ENCODE measurements around the gene RIMS3.

RIMS3 gene

DNA sequence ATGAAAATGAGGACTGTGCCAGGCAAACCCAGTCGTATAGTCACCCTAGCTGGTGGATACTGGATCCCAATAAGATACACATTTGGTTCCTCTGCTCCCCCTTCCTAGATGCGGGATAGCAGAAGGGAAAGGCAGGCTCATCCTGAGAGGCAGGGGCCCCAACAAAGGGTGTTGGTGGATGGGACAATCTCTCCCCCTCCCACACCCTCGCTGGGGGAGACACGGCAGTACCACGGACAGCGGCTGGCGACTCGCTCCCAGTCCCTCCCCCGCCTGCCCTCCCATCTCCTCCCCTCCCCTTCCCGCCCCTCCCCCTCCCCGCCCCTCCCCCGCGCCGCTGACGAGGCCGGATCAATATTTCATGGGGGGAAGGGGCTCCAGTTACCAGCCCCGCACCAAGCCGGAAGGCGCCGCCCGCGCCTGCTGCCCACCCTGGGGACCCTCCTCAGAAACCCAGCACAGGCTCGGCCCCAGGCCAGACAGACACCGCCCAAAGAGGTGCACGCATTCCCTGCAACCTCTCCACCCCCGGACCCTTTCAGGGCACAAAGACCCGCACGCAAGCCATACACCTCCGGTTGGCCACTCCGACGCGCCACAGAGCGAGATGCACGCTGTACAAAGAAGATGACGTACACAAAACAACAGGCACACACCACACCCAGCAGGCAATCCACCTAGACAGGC is 11.5 kb downstream of the RIMS3 start:
- no peak for DNase-seq (ENCODE audit: low read depth)

DNA sequence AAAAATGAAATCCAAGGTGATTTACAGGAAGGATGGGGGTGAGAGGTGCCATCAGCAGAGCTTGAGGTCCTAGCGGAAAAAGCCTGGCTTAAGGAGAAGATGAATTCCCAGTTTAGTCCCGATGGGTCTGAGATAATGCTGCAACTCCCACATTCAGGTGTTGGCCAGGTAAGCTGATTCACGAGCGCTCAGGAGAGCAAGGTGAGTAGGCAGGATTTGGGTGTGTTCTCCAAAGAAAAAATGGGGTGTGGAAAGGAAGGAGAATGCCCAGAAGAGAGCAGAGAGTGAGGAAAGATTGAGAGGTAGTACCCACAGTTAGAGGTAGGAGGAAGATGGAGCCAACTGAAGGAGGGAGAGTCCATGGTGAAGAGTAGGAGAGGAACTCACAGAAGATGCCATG is 12.5 kb downstream of the RIMS3 start:
- DNase-seq (ENCODE audit: low read depth) = no peak

DNA sequence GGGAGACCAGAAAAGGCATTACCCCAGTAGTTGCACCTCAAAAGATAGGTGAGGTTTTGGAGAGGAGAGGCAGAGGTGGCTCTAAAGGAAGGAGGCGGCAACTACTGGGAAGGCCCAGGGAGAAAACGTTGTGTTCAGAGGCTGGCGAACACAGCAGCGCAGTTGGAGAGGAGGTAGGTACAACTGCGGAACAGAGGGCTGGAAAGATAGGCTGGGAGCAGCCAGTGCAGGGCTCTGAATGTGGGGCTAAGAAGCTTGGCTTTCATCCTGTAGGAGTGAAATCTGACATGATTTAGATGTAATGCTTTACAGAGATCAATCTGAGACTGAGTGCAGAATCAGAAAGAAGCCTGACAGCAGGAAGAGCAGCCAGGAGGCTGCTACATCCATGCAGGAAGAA is 13.0 kb downstream of the RIMS3 start:
- no peak for DNase-seq (ENCODE audit: low read depth)

DNA sequence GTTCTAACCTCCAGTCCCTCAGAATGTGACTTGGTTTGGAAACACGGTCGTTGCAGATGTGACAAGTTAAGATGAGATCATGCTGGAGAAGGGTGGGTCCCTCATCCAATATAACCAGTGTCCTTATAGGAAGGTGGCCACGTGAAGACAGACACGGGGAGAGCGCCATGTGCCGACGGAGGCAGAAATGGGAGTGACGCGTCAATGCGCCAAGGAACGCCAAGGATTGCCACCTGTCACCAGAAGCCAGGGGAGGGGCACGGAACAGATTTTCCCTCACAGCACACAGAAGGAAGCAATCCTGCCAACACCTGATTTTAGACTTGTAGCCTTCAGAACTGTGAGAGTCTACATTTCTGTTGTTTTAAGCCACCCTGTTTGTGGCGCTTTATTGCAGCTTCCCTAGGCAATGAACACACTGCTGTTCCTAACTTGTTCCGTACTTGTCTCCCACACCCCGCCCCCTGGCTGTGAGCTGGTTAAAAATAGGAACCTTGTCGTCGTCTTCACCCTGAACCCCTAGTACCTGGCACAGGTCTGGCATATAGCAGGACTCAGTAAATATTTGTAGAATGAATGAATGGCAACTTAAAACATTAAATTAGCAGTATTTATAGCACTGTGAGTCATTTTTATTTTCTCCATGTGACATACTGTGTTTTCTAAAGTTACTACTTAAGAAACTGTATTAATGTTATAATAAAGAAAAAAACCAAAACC is 14.2 kb downstream of the RIMS3 start:
- DNase-seq (ENCODE audit: low read depth) = no peak

DNA sequence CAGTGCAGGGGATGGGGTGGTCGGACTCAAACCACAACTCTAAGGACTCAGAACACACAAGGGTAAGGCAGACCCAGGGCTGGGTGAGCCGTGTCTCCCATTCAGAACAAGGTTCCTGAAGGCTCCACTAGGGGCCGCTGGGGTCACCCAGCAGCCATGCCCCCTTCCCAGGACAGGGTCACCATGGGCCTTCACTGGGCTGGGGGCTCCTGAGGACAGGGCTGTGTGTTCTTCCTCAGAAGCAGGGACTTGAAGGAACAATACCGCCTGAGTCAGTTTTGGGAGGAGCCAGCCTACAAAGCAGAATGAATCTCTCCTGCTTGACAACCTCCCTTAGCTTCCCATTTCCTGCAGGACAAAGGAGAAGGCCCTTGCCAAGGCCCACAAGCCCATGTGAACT is 15.4 kb downstream of the RIMS3 start:
- no peak for DNase-seq (ENCODE audit: low read depth)

DNA sequence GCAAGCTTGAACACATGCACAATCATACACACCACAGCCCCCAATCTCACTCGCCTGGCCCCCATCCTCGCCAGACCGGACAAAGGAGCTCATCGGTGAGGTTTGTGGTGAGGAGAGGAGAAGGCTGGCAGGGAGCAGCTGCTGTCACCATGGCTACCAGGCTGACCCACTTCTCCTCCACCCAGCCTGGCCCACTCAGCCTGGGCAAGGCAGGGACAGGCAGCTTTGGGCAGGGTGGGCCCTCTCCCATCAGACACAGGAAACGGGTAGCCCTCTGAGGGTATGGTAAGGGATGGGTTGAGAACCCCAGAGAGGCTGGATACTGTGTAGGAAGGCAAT is 15.9 kb downstream of the RIMS3 start:
- DNase-seq (ENCODE audit: low read depth) = no peak

DNA sequence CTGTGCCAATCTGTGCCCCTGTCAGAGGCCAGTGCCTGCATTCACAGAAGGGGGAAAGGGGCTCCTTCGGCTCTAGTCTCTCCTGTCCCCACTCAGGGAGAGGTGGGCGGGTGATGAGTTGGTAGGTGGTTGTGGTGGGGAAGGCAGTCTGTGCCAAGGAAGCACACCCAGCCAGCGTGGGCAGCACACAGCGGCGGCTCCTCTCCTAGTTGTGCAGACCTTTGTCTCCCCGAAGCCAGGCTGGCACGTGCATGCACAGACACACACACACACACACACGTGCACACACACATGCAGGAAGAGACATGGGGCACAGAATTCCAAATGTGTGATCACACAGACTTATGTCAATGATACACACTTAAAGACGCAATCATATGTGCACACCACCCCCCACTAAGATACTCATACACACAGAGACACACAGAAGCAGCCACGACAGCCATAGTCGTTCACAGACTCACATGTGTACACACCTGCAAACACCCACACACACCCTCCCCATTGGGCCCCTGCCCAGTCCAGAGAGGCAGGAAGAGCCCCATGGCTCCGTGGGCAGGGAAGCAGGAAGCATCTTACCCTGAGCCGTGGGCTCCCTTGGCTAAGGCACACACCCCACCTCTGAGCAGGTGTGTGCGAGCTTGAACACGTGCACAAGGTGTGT is 16.4 kb downstream of the RIMS3 start:
- no peak for DNase-seq (ENCODE audit: low read depth)

DNA sequence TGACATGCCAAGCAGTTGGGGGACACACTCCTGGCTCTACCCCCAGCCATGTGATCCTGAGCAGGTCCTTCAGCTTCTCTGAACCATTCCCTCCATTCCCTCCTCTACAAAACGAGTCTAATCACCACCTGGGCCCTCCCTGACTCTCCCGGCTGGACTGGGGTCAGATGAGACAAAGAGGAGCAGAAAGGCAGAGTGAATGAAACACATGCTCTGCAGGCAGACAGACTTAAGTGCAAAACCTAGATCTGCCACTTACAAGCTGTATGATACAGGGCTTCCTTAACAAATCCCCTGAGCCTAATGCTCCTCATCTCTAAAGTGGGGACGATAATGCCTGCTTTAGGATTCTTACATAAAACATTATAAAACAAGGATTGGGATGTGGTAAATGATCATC is 17.3 kb downstream of the RIMS3 start:
- no peak for DNase-seq (ENCODE audit: low read depth)

DNA sequence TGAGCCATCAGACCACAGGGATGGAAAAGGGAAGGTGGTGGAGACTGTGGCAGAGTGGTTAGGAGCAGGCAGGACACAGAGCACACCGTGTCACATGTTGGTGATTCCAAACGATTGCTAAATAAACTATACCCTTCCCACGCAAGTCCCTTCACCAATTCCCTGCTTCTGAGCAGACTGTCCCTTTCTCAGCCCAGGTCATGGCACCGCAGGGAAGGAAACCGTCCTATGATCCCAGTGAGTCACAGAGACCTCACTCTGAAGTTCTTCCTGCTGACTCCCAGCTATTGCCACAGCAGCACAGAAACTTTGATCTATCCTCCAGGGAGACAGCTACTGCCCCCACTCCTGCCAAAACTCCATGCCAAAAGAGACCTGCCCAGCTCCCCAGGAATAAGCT is 19.2 kb downstream of the RIMS3 start:
- DNase-seq (ENCODE audit: low read depth) = no peak

DNA sequence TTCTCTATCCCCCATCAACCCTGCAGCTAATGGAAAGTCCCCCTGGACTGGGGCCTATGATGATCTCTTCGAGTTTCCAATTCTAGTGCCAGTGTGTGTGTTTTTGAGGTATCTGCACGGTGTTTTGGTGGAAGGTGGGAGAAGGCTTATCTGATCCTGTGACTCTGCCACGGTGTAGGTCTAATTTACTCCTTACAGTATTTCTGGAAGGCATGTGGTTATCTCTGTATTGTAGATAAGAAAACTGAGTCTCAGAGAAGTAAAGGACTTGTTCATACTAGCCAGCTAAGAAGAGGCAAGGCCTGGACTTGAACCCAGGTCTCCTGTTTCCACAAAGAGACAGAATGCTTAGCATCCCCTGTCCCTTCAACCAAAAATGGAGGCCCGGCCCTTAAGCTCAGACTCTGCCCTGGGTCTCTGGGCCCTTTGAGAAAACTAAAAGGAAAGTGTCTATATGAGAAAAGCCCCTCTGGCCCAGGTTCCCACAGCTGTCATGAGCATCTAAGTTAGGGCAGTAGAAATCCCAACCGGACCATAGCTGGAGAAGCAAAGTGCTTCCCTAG is 20.3 kb downstream of the RIMS3 start:
- no peak for DNase-seq (ENCODE audit: low read depth)

DNA sequence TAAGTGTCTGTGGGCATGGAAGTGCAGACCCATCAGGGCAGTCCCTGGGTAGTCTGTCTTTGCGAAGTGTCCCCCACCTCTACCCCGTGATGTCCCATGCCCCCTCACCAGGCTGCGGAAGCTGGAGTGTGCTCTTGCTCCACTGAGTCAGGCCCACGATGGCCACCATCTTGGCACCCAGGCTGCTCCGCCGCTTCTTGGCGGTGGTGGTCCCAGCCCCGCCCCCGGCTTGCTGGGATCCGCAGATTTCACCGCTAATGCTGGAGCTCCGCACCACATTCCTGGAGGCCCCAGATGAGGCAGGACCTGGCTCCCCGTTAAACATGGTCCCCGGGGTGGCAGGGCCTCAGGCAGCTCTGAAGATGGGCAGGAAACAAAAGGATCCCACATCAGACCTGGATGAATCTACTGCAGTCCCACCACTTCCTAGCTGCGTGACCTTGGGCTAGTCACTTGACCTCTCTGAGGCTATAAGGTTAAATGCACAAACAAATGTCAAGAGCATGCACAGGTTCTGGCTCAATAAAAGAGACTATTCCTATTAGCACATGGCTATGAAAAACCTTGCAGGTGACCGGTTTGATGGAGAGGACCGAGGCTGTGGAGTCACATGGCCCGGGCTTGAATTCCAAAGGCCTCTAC is 23.8 kb downstream of the RIMS3 start:
- DNase-seq (ENCODE audit: low read depth) = no peak

DNA sequence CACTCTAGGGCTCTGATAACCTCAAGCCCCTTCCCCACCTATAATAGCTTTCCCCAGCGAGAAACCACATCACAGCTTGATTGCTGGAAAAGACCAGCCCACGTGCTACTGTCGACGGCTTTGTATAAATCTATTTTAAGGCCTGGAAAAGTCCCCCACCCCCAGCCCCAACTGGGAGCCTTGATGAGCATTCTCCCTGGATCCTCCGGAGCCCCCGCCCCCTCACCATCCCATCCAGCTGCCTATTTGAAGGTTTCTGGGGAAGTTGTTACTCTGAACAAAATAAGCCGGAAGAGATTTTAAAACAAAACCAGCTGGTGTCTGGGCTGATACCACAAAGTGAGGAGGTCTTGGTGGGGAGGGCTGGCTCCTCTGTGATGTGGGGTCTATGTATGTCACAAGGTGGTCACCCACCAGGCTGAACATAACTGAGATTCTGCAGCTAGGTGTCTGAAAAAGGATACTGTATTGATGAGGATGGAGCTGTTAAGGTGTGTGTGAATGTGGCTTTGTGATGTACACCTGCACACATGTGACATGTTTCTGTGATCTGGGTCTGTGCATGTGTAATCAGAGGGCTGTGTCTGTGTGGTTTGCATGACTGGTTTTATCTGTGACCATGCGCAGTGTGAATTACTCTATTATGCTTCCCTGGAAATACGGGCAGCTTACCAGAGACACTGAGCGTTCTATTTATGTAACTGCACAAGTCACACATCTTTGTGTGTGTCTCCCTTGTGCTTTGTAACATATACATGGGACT is 25.0 kb downstream of the RIMS3 start:
- no peak for DNase-seq (ENCODE audit: low read depth)

DNA sequence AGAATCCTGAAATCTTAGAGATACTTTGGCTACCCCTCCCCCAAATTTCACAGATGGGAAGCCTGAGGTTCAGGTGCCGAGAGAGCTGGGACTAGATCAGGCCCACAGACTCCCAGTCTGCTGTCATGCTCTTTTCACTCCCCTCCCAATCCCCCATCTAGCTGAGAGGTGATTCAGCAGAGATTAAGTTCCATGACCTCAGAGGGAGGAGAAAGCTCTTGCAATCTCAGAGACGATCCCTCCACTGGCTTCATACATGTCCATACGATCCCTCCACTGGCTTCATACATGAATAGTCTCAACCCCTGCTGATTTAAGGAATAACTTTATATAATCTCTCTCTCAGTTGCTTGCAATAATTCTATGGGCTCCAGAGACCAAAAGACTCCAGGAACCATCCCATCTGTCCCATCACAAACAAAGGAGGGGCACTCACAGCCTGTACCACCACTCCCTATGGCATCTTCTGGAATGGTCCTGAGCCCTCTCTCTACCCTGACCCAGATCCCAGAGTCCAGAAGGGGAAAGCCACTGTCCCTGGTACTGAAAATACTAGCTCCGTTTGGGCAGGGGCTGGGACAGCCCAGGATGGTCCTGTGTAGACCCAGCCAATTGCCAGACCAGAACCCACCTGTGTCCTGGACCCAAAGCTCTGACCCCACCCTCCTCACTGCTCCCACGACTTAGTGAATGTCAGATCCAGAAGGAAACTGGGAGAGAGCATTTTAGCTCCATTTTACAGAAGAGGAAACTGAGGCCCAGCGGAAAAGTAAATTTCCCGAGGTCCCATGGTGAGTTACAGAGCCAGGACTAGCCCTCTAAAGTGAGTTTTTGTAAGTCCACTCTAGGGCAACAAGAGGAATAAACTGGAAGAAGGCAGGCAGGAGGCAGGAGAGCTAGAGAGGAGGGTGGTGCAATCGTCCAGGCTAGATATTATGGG is 27.1 kb downstream of the RIMS3 start:
- no peak for DNase-seq (ENCODE audit: low read depth)

DNA sequence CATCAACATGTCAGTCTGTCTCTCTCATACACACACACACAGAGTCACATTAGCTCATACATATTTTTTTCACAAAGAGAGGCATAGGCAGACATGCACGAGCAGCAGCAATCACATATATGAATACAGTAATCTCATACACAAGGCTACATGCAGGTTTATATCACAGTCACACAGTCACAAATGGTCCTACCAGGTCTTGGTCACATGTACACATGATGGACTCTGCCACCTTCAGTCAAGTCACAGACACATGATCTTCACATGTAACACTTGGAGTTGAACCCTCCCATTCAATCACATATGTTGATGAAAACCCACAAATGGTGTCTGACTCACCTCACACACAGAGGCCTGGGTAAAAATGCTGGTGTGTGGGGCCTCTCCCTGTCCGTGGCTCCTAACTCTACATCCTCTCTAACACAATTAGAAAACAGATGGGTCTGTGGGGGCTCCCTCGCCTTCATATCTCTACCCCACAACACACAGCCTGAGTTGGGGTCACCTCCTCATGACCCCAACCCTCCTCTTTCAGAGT is 27.9 kb downstream of the RIMS3 start:
- no peak for DNase-seq (ENCODE audit: low read depth)

DNA sequence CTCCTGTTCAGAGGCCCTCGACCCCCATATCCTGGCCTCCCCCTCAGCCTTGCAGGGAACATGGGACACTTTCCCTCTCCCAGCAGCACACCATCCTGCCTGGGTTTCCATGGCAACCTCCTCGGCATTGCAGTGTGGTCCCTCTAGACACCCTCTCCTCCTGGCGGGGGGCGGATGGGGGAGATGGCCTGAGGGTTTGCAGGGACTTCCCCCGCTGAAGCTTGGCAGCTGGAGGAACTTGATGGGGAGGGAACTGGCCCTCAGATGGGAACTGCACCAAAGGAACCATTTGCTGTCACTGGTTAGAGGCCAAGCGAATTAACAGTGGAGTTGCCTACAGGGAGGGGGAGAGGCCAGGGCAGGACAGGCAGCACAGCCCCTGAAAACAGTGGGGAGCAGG is 28.7 kb downstream of the RIMS3 start:
- no peak for DNase-seq (ENCODE audit: low read depth)

DNA sequence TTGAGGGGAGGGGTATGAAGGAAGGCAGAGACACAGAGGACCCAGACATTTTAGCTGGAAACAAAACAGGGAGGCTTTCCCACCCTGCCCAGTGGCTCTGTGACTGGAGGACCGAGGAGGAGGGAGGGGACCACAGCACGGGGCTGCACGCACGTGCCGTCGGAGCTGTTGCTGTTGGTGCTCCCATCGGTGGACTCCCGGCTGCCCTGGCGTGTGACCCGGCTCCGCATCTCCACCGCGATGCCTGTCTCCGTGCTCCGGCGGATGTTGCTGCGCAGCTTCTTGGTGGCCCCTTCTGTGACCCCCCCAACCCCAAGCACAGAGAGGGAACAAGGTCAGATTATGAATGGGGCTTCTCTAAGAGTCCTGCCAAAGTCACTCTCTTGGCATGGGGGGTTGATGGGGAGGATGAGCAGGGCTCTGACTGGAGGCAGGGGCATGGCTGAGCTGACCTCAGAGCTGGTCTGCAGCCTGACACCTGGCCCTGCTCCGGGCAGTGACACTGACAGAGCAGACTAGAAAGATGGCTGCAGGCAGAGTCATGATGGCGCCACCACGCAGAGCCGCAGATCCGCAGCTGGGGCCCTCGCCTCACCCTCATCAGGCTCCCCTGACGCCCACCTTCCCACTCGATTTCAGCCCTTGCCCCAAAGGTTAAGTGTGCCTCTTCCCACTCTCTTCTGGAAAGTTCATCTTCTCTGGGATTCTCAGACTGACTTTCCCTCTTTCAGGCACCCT is 29.6 kb downstream of the RIMS3 start:
- DNase-seq (ENCODE audit: low read depth) = no peak

DNA sequence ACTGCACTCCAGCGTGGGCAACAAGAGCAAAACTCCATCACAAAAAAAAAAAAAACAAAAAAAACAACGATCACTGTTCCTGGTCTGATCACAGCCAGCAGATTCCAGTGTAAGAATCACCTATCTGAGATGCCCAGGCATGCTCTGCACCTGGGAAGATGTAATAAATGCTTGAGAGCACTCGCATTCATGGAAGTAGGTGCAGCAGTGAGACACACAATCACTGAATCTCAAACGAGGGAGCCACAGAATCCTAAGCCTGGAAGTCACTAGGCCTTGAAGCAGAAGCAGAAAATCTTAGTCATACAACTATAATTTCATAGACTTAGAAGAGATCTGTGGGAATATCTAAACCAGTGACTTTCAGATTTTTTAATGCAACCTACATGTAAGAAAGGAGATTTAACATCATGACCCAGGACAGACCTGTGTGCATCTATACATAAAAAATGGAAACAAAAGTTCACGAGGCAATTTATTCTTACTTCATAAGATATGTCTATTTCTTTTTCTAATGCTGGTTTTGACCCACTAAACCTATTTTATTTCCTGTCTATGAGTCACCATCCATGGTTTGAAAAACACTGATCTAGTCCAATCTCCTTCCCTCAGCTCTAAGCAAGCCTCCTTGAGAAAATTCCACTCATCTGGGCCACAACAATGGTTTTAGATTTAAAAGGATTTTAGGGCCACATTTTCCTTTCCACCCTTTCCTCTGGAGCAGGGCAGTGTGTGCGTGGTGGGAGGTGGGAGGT is 30.4 kb downstream of the RIMS3 start:
- DNase-seq (ENCODE audit: low read depth) = no peak

DNA sequence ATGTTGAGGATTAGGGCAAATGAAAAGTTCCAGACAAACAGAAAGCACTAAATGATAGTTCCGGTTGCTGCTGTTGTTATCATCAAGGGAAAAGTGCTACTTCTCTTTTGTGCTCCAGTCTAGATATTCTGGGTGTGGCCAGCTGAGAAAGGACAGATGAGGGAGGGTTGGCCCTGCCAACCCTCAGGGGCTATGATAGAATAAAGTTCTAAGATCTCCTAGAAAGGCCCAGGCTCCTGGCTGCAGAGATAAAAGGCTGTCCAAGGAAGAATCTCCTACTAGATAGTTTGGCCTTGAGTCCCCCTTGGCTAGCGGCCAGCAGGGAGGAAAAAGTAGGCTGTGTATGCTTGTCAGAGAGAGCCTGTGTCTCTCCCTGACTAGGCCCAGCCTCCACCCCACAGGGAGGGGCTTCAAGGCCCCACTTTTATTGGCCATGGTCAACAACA is 31.5 kb downstream of the RIMS3 start:
- no peak for DNase-seq (ENCODE audit: low read depth)

DNA sequence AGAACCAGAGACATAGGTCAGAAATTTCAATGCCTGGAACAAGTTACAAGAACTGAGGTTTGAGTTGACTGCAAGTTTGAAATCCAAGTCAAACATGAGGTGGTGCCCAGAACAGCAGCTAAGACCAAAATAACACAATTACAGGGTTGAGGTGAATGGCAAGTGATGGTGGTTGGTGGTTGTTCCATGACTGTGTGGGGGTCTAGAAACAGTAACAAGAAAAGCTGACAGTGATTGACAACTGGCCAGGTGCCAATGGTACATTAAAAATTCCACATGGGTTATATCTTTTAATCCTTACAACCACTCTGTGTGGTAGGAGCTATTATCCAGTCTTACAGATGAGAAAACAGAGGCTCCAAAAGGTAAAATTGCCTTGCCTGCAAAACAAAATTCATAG is 32.0 kb downstream of the RIMS3 start:
- DNase-seq (ENCODE audit: low read depth) = no peak

All from activated T-cell treated with anti-CD3 and anti-CD28 coated beads for 24 hours (primary cell).